Body of pancreas (tissue), 4 donors: ENCODE results near the gene STRIP2. TPM values are rescaled to one million over a fixed set of nuclear protein-coding genes. Genes with fewer than 3 reads are reported as not detected.

Experiments
- ATAC-seq: fragments of 150-250 bp; one replicate; pipeline ENCODE4 v1.9.1; 2016
- DNase-seq, 4 donors: peaks; one replicate each; pipeline ENCODE4 v3.0.0-alpha.2; 2019
- H3K27ac ChIP-seq, 4 donors: fragments of 200-600 bp; sonication (generic); 1 replicate in 3 of 4; 2 replicates in 1 of 4; pipeline versions ENCODE4 v1.5.1 to v1.6.1; 2016 to 2019; ENCODE audit warnings: mild to moderate bottlenecking in 1 of 4, mixed read lengths in 1 of 4, moderate library complexity in 1 of 4
- H3K27me3 ChIP-seq, 2 donors: fragments of 200-600 bp; sonication (generic); one replicate each; pipeline ENCODE4 v1.6.0; 2016; ENCODE audit warnings: mild to moderate bottlenecking in 1 of 2
- H3K36me3 ChIP-seq, 2 donors: fragments of 200-600 bp; sonication (generic); replicated peaks in 1 of 2; 2 replicates each; pipeline ENCODE4 v1.5.1; 2016; ENCODE audit warnings: low read depth in 2 of 2; ENCODE audit not compliant: insufficient read depth in 1 of 2
- H3K4me1 ChIP-seq: fragments of 200-600 bp; sonication (generic); one replicate; pipeline ENCODE4 v1.6.0; 2016
- H3K4me3 ChIP-seq, 2 donors: fragments of 200-600 bp; sonication (generic); 1 replicate in 1 of 2; 2 replicates in 1 of 2; pipeline ENCODE4 v1.5.1; 2016 to 2019
- H3K9me3 ChIP-seq, 3 donors: fragments of 200-600 bp; sonication (generic); 1 replicate in 2 of 3; 2 replicates in 1 of 3; pipeline ENCODE4 v1.5.1; 2016
- CTCF ChIP-seq, 7 experiments: fragments of 450-650 bp in 4 of 7; fragments of 200-600 bp in 3 of 7; sonication (generic) in 3 of 7; IDR thresholded peaks; one replicate each; pipeline ENCODE4 v1.5.1; 2016 to 2019; ENCODE audit warnings: antibody characterized with exemption in 7 of 7
- POLR2A ChIP-seq, 3 donors: fragments of 450-650 bp; IDR thresholded peaks; one replicate each; pipeline ENCODE4 v1.6.1; 2016; ENCODE audit warnings: antibody characterized with exemption in 3 of 3, mild to moderate bottlenecking in 2 of 3
- WGBS, 2 donors: methylation state at CpG; one replicate each; pipeline ENCODE4 v1.1.5; 2017; 5-methylcytosine and 5-hydroxymethylcytosine counted together
- intact Hi-C: fragments of 100-400 bp; cut with DNase I; formaldehyde crosslinking; loops from one replicate; pipeline ENCODE4 v1.15.1; 2023
- total RNA-seq, 2 donors: library from RNA; depleted of rRNA; stranded (reverse); fragments of >200 nt; gene quantifications; one replicate each; pipeline ENCODE4 v1.1.0, GENCODE V29; 2016

The STRIP2 gene
- total RNA-seq, 2 donors from 2014 or later: 0.26 TPM; not detected in 1

DNA sequence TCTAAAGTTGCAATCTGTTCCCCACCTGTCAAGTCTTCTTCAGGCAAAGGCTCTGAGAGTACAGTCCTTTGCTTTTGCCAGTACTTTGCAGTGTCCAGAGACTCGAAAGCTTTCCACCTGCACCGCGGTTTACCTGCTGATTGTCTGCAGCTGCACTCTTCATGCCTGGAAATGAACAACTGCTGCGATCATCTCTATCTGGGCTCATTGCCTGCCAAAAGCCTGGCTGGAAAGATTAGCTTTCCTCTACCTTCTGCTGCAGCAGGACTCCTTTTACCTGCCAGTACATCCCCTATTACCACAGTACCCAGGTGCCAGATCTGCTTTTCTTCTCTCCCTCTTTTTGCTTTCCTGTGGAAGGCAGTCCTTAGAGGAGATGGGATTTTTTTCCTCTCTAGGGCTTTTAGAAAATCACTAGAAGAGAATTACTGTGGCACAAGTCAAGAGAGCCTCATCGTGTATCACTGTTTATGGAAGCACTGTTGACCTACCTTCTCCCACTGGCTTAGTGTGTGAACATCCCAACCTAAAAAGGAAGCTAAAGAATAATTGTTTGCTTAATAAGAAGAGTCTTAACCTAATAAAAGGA lies 2.2 kb downstream of the STRIP2 start:
- Histone ChIP-seq H3K27ac (no peak overlapping the region), H3K4me1 (peaks cover 17% of the 10 kb centered on the region), H3K4me3 (no peak overlapping the region), H3K36me3 (no peaks in the 10 kb centered on the region), H3K9me3 (no peaks in the 10 kb centered on the region), H3K27me3 (no peaks in the 10 kb centered on the region)
- ATAC-seq (no peak), DNase-seq (no peak)
- no peak for TF ChIP-seq CTCF (IDR thresholded peaks at IDR 0.05)
- no peak for TF ChIP-seq POLR2A (IDR thresholded peaks at IDR 0.05)
- intact Hi-C loops: no loop called here
- WGBS, 2 donors: 50 to 52% methylated on average over 5 of the region's 5 CpGs

DNA sequence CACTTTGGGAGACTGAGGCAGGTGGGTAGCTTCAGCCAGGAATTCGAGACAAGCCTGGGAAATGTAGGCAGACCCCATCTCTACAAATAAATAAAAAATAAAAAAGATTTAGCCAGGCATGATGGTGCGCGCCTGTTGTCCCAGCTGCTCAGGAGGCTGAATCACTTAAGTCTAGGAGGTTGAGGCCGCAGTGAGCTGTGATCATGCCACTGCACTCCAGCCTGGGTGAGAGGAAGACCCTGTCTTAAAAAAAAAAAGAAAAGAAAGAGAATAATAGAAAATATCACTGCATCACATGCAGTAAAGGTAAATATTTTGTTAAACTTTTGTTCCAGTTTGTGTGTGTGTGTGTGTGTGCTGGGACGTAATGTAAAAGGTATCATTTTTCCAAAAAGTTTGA lies 3.0 kb downstream of the STRIP2 start:
- Histone ChIP-seq H3K36me3 (no peaks in the 10 kb centered on the region), H3K4me3 (no peak overlapping the region), H3K9me3 (no peaks in the 10 kb centered on the region), H3K27me3 (no peaks in the 10 kb centered on the region), H3K4me1 (peaks cover 17% of the 10 kb centered on the region), H3K27ac (no peak overlapping the region)
- TF ChIP-seq POLR2A (IDR thresholded peaks at IDR 0.05) (no peak), CTCF (IDR thresholded peaks at IDR 0.05) (no peak)
- intact Hi-C loops: no loop called here
- WGBS, 2 donors: 84 to 94% methylated on average over 5 of the region's 5 CpGs
- no peak for DNase-seq
- no peak for ATAC-seq

DNA sequence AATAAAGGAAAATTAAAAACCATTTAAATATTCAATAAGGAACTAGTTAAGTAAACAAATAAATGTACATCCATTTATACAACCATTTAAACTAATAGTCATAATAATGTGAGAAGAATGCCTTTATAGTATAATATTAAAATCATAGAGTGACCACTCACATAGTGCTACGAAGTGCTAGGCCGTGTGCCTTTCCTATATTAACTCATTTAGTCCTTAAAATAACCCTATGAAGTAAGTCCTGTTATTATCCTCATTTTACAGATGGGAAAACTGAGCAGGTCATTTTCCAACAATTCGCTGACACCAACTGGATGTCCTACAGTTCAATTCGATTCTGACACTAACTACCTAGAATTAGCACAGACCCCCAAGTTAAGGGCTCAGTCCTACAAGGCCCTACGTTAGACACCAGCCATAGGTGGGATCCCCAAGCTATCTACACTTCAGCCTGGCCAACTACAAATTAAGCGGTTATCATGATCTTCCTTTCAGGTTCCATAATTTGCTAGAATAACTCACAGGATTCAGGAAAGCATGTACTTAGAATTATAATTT lies 4.1 kb downstream of the STRIP2 start:
- intact Hi-C loops: no loop called here
- Histone ChIP-seq H3K9me3 (no peaks in the 10 kb centered on the region), H3K4me1 (peaks cover 17% of the 10 kb centered on the region), H3K4me3 (no peak overlapping the region), H3K27me3 (no peaks in the 10 kb centered on the region), H3K36me3 (no peaks in the 10 kb centered on the region), H3K27ac (no peak overlapping the region)
- 90 to 94% methylated on average over 6 of the region's 6 CpGs for WGBS, 2 donors
- ATAC-seq (no peak), DNase-seq (no peak)
- no peak for TF ChIP-seq CTCF (IDR thresholded peaks at IDR 0.05)
- TF ChIP-seq POLR2A (IDR thresholded peaks at IDR 0.05): no peak

GRCh38 chr7:129438839-129439651 lies 4.8 kb downstream of the STRIP2 start:
- ATAC-seq: no peak
- no peak for TF ChIP-seq POLR2A (IDR thresholded peaks at IDR 0.05)
- no peak for TF ChIP-seq CTCF (IDR thresholded peaks at IDR 0.05)
- no peaks in the 10 kb centered on the region for H3K9me3 ChIP-seq
- DNase-seq: no peak
- 68 to 90% methylated on average over 5 of the region's 5 CpGs for WGBS, 2 donors
- H3K4me3 ChIP-seq: no peak overlapping the region
- intact Hi-C loops: no loop called here
- H3K4me1 ChIP-seq: peaks cover 20% of the 10 kb centered on the region
- H3K36me3 ChIP-seq: no peaks in the 10 kb centered on the region
- H3K27ac ChIP-seq: no peak overlapping the region
- no peaks in the 10 kb centered on the region for H3K27me3 ChIP-seq
